Activated CD8-positive, alpha-beta T cell treated with anti-CD3 and anti-CD28 coated beads, Interleukin-2, amount 10 ng/mL, durations not matched to agents 7 days and 5 days (primary cell): Measurements from ENCODE around the gene RLBP1. TPM values are rescaled to one million over a fixed set of nuclear protein-coding genes. Genes with fewer than 3 reads are reported as not detected.

ENCODE experiments used
- ATAC-seq: fragments of 150-1000 bp; cut with Tn5 transposase; one replicate; pipeline ENCODE4 v1.10.0; 2021; ENCODE audit warnings: moderate library complexity
- CTCF ChIA-PET: fragments of 350-600 bp; sonication (Branson Sonifier 250); formaldehyde crosslinking; loops from one replicate; lab custom pipeline; 2021; ENCODE audit warnings: antibody characterized with exemption; lab: Charles Lee
- POLR2A ChIA-PET: fragments of 350-600 bp; sonication (Branson Sonifier 250); formaldehyde crosslinking; loops from one replicate; lab custom pipeline; 2021; ENCODE audit warnings: antibody characterized with exemption; lab: Charles Lee
- DNase-seq: peaks from one replicate; pipeline ENCODE4 v3.0.0-alpha.2; 2020
- H3K27ac Mint-ChIP-seq: one replicate; pipeline ENCODE4 v1.8.0; 2021; ENCODE audit warnings: mild to moderate bottlenecking, mixed read lengths
- H3K27me3 Mint-ChIP-seq: one replicate; pipeline ENCODE4 v1.8.0; 2021; ENCODE audit warnings: low read depth, mixed read lengths
- H3K36me3 Mint-ChIP-seq: one replicate; pipeline ENCODE4 v1.8.0; 2021; ENCODE audit warnings: low read depth, mixed read lengths
- H3K4me1 Mint-ChIP-seq: one replicate; pipeline ENCODE4 v1.8.0; 2021; ENCODE audit warnings: low read depth, mixed read lengths
- H3K4me3 Mint-ChIP-seq: one replicate; pipeline ENCODE4 v1.8.0; 2021; ENCODE audit warnings: mild to moderate bottlenecking, mixed read lengths
- H3K9me3 Mint-ChIP-seq: one replicate; pipeline ENCODE4 v1.8.0; 2022; ENCODE audit warnings: mixed read lengths; ENCODE audit not compliant: insufficient read depth
- total RNA-seq, 2 experiments: library from RNA; stranded (reverse); gene quantifications; one replicate each; pipeline ENCODE4 v1.2.3, GENCODE V29; 2021

The RLBP1 gene
- total RNA-seq, 2 experiments from 2014 or later = not detected

- Mint-ChIP-seq H3K9me3 (no peaks in the 10 kb centered on the region), H3K27me3 (peaks cover 16% of the 10 kb centered on the region), H3K4me3 (no peak overlapping the region), H3K36me3 (no peaks in the 10 kb centered on the region), H3K4me1 (peaks cover 8% of the 10 kb centered on the region), H3K27ac (no peak overlapping the region)
- POLR2A ChIA-PET = no interaction called here
- ATAC-seq (no peak), DNase-seq (no peak)
- CTCF ChIA-PET = interaction anchor here (0.6 to 0.8 kb wide), 2 partner anchors 21 to 96 kb away, joined by 3 to 5 read pairs; no protein-coding TSS in a partner anchor
These were observed 6.0 kb upstream of the RLBP1 start for GRCh38 chr15:89227425-89227824.

GRCh38 chr15:89226359-89227221 lies 5.2 kb upstream of the RLBP1 start:
- Mint-ChIP-seq H3K4me3 (no peak overlapping the region), H3K9me3 (no peaks in the 10 kb centered on the region), H3K4me1 (peaks cover 8% of the 10 kb centered on the region), H3K36me3 (no peaks in the 10 kb centered on the region), H3K27ac (no peak overlapping the region), H3K27me3 (peaks cover 11% of the 10 kb centered on the region)
- ATAC-seq = no peak
- ChIA-PET POLR2A (no interaction called here), CTCF (interaction anchor here (5.6 kb wide), 1 partner anchor 20 kb away, joined by 39 read pairs; no protein-coding TSS in a partner anchor)
- no peak for DNase-seq

GRCh38 chr15:89225588-89225987 lies 4.2 kb upstream of the RLBP1 start:
- ChIA-PET CTCF (interaction anchor here (5.6 kb wide), 1 partner anchor 19 kb away, joined by 39 read pairs; no protein-coding TSS in a partner anchor), POLR2A (no interaction called here)
- ATAC-seq = no peak
- Mint-ChIP-seq H3K36me3 (no peaks in the 10 kb centered on the region), H3K27me3 (peaks cover 9% of the 10 kb centered on the region), H3K9me3 (no peaks in the 10 kb centered on the region), H3K4me3 (no peak overlapping the region), H3K27ac (no peak overlapping the region), H3K4me1 (peaks cover 7% of the 10 kb centered on the region)
- DNase-seq = no peak

GRCh38 chr15:89218531-89218930 lies 2.8 kb downstream of the RLBP1 start:
- Mint-ChIP-seq H3K4me1 (no peaks in the 10 kb centered on the region), H3K9me3 (no peaks in the 10 kb centered on the region), H3K27me3 (peaks cover 11% of the 10 kb centered on the region), H3K36me3 (no peaks in the 10 kb centered on the region), H3K4me3 (no peak overlapping the region), H3K27ac (no peak overlapping the region)
- ChIA-PET POLR2A (no interaction called here), CTCF (interaction anchor here (5.3 kb wide), 1 partner anchor 12 kb away, joined by 43 read pairs; no protein-coding TSS in a partner anchor)
- no peak for ATAC-seq
- no peak for DNase-seq

GRCh38 chr15:89217686-89218376 lies 3.5 kb downstream of the RLBP1 start:
- no peaks in the 10 kb centered on the region for H3K9me3 Mint-ChIP-seq
- DNase-seq = no peak
- POLR2A ChIA-PET = interaction anchor here (0.9 kb wide), 1 partner anchor 26 kb away, joined by 4 read pairs; the partner anchor contains the start of gene FANCI

GRCh38 chr15:89217031-89217430 lies 4.3 kb downstream of the RLBP1 start:
- no peak overlapping the region for H3K27ac Mint-ChIP-seq
- no peak for DNase-seq
- CTCF ChIA-PET = interaction anchor here (5.3 kb wide), 1 partner anchor 10 kb away, joined by 43 read pairs; no protein-coding TSS in a partner anchor
- no peak overlapping the region for H3K4me3 Mint-ChIP-seq
- POLR2A ChIA-PET = no interaction called here
- no peak for ATAC-seq
- no peaks in the 10 kb centered on the region for H3K4me1 Mint-ChIP-seq
- peaks cover 6% of the 10 kb centered on the region for H3K27me3 Mint-ChIP-seq
- no peaks in the 10 kb centered on the region for H3K36me3 Mint-ChIP-seq
- H3K9me3 Mint-ChIP-seq = no peaks in the 10 kb centered on the region

More at GRCh38 chr15:89217686-89218376, 3.5 kb downstream of the RLBP1 start:
- peaks cover 11% of the 10 kb centered on the region for H3K27me3 Mint-ChIP-seq
- ATAC-seq = no peak
- H3K27ac Mint-ChIP-seq = no peak overlapping the region
- no peaks in the 10 kb centered on the region for H3K4me1 Mint-ChIP-seq
- CTCF ChIA-PET = interaction anchor here (5.3 kb wide), 1 partner anchor 11 kb away, joined by 43 read pairs; no protein-coding TSS in a partner anchor
- no peak overlapping the region for H3K4me3 Mint-ChIP-seq
- H3K36me3 Mint-ChIP-seq = no peaks in the 10 kb centered on the region

- H3K27me3 Mint-ChIP-seq = peaks cover 10% of the 10 kb centered on the region
- H3K4me3 Mint-ChIP-seq = no peak overlapping the region
- POLR2A ChIA-PET = no interaction called here
- no peak overlapping the region for H3K27ac Mint-ChIP-seq
- ATAC-seq (no peak), DNase-seq (no peak)
- CTCF ChIA-PET = interaction anchor here (0.6 to 1.5 kb wide), 2 partner anchors 9 to 278 kb away, joined by 3 to 19 read pairs; no protein-coding TSS in a partner anchor
- no peaks in the 10 kb centered on the region for H3K9me3 Mint-ChIP-seq
- no peaks in the 10 kb centered on the region for H3K4me1 Mint-ChIP-seq
- H3K36me3 Mint-ChIP-seq = no peaks in the 10 kb centered on the region
These were observed 5.8 kb downstream of the RLBP1 start for GRCh38 chr15:89215627-89216026.

GRCh38 chr15:89211678-89212170 lies 9.7 kb downstream of the RLBP1 start:
- no peak for ATAC-seq
- peaks cover 8% of the 10 kb centered on the region for H3K4me1 Mint-ChIP-seq
- ChIA-PET CTCF (no interaction called here), POLR2A (no interaction called here)
- no peak overlapping the region for H3K27ac Mint-ChIP-seq
- no peaks in the 10 kb centered on the region for H3K36me3 Mint-ChIP-seq
- DNase-seq = no peak
- peaks cover 14% of the 10 kb centered on the region for H3K27me3 Mint-ChIP-seq
- H3K4me3 Mint-ChIP-seq = no peak overlapping the region
- no peaks in the 10 kb centered on the region for H3K9me3 Mint-ChIP-seq

GRCh38 chr15:89209057-89209456 lies 12.3 kb downstream of the RLBP1 start:
- POLR2A ChIA-PET = no interaction called here
- no peak for ATAC-seq
- Mint-ChIP-seq H3K36me3 (no peaks in the 10 kb centered on the region), H3K4me3 (no peak overlapping the region), H3K27ac (no peak overlapping the region), H3K27me3 (peaks cover 9% of the 10 kb centered on the region), H3K4me1 (peaks cover 29% of the 10 kb centered on the region), H3K9me3 (no peaks in the 10 kb centered on the region)
- no peak for DNase-seq
- CTCF ChIA-PET = interaction anchor here (2.3 kb wide), 1 partner anchor 31 kb away, joined by 5 read pairs; no protein-coding TSS in a partner anchor

GRCh38 chr15:89208256-89208655 lies 13.1 kb downstream of the RLBP1 start:
- CTCF ChIA-PET = interaction anchor here (1.9 to 3.6 kb wide), 8 partner anchors 11 to 123 kb away, joined by 8 to 82 read pairs (median 30); partner anchors contain the start of genes FANCI and RLBP1
- POLR2A ChIA-PET = interaction anchor here (3.3 kb wide), 1 partner anchor 36 kb away, joined by 19 read pairs; the partner anchor contains the start of gene FANCI
- H3K27me3 Mint-ChIP-seq = peaks cover 9% of the 10 kb centered on the region
- no peaks in the 10 kb centered on the region for H3K9me3 Mint-ChIP-seq
- peaks cover 3% of the 10 kb centered on the region for H3K36me3 Mint-ChIP-seq
- H3K4me3 Mint-ChIP-seq = no peak overlapping the region
- H3K4me1 Mint-ChIP-seq = peaks cover 37% of the 10 kb centered on the region
- H3K27ac Mint-ChIP-seq = no peak overlapping the region
- DNase-seq (no peak), ATAC-seq (no peak)

- H3K4me3 Mint-ChIP-seq = peak overlapping the region; percentile 23
- POLR2A ChIA-PET = interaction anchor here (0.7 to 3.3 kb wide), 3 partner anchors 38 to 193 kb away, joined by 3 to 19 read pairs (median 3); partner anchors contain the start of gene FANCI
These were observed 14.5 kb downstream of the RLBP1 start for GRCh38 chr15:89206908-89207331.

More at GRCh38 chr15:89206908-89207331, 14.5 kb downstream of the RLBP1 start:
- Mint-ChIP-seq H3K27me3 (peaks cover 9% of the 10 kb centered on the region), H3K9me3 (no peaks in the 10 kb centered on the region), H3K27ac (peak overlapping the region; percentile 29), H3K4me1 (peaks cover 44% of the 10 kb centered on the region), H3K36me3 (peaks cover 6% of the 10 kb centered on the region)
- peak; percentile 80 for ATAC-seq
- CTCF ChIA-PET = interaction anchor here (0.6 to 3.6 kb wide), 84 partner anchors 8 to 581 kb away, joined by 3 to 82 read pairs (median 6); partner anchors contain the start of genes ABHD2, FANCI, POLG and RLBP1
- DNase-seq = peak; percentile 77
